ENCODE measurements around the gene ADAMTS16. TPM values are rescaled to one million over a fixed set of nuclear protein-coding genes. Genes with fewer than 3 reads are reported as not detected.

Gene ADAMTS16
- total RNA-seq, 1 donor from 2014 or later: 4.1 TPM

DNA sequence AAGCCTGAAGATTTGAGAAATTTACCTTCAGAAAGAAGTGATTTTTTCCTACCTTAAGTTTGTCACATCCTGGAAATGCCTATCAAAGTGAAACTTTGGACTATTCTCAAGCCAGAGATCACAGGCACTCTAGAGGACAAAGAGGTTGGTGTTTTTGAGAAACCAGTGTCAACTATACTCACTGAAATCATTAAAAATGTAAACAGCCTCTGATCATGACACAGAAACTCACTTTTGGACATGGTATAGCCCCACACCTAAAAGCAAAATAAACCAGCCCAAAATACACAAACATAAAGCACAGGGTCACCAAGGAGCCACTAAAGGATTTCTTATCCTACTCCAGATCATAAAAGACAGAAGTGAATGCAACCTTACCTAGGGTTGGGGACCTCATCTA lies 216.6 kb downstream of the ADAMTS16 start:
- Mint-ChIP-seq H3K27me3 (ENCODE audit: insufficient read depth, low read depth) (peaks cover 20% of the 10 kb centered on the region), H3K36me3 (peaks cover 1% of the 10 kb centered on the region), H3K4me1 (peaks cover 25% of the 10 kb centered on the region), H3K4me3 (no peak overlapping the region), H3K27ac (no peak overlapping the region), H3K9me3 (peaks cover 3% of the 10 kb centered on the region)
- no peaks in the 10 kb centered on the region for H3F3A ChIP-seq (ENCODE audit: low read depth)
- DNase-seq (ENCODE audit: low spot score): no peak
- H3K27me3 ChIP-seq: no peaks in the 10 kb centered on the region
- H3K9me3 ChIP-seq (ENCODE audit: low read depth): no peaks in the 10 kb centered on the region
- no peak overlapping the region for H3K9ac ChIP-seq
- TF ChIP-seq, protein P1, sequence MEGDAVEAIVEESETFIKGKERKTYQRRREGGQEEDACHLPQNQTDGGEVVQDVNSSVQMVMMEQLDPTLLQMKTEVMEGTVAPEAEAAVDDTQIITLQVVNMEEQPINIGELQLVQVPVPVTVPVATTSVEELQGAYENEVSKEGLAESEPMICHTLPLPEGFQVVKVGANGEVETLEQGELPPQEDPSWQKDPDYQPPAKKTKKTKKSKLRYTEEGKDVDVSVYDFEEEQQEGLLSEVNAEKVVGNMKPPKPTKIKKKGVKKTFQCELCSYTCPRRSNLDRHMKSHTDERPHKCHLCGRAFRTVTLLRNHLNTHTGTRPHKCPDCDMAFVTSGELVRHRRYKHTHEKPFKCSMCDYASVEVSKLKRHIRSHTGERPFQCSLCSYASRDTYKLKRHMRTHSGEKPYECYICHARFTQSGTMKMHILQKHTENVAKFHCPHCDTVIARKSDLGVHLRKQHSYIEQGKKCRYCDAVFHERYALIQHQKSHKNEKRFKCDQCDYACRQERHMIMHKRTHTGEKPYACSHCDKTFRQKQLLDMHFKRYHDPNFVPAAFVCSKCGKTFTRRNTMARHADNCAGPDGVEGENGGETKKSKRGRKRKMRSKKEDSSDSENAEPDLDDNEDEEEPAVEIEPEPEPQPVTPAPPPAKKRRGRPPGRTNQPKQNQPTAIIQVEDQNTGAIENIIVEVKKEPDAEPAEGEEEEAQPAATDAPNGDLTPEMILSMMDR (IDR thresholded peaks at IDR 0.05): no peak
- no peak for TF ChIP-seq EZH2 (IDR thresholded peaks at IDR 0.05)
- no peaks in the 10 kb centered on the region for H3K36me3 ChIP-seq
- no peak overlapping the region for H3K27ac ChIP-seq
- no peak overlapping the region for H3K4me3 ChIP-seq
- no peak overlapping the region for H3K4me2 ChIP-seq
- H3K79me2 ChIP-seq (ENCODE audit: low read depth): no peaks in the 10 kb centered on the region
- H4K20me1 ChIP-seq (ENCODE audit: low read depth): no peaks in the 10 kb centered on the region
- H2AFZ ChIP-seq (replicated peaks): no peak overlapping the region
- H3K4me1 ChIP-seq: peaks cover 21% of the 10 kb centered on the region

DNA sequence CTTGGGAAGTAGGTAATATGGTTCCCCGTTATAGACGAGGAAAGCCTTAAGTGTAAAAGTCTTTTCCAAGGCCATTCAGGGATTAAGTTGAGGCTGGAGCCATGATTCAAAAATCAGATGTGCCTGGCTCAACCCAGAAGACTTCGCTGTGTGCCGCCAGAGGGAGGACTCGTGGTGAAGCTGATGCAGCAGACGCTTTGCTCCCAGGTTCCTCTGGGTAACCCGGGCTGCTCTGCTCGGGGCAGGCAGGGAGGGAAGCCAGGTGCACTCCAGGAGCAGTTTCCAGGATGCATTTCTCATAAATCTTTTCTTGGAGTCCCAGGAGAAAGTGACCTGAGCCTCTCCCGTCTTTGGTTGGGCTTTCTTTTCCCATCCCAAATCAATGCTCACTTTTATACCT lies 219.5 kb downstream of the ADAMTS16 start:
- H3K9me3 ChIP-seq (ENCODE audit: low read depth): no peaks in the 10 kb centered on the region
- H3K79me2 ChIP-seq (ENCODE audit: low read depth): no peaks in the 10 kb centered on the region
- H3K27ac ChIP-seq: no peak overlapping the region
- no peaks in the 10 kb centered on the region for H4K20me1 ChIP-seq (ENCODE audit: low read depth)
- no peak for DNase-seq (ENCODE audit: low spot score)
- H2AFZ ChIP-seq (replicated peaks): no peak overlapping the region
- Mint-ChIP-seq H3K36me3 (peaks cover 1% of the 10 kb centered on the region), H3K27ac (no peak overlapping the region), H3K4me1 (peaks cover 24% of the 10 kb centered on the region), H3K9me3 (no peaks in the 10 kb centered on the region), H3K4me3 (no peak overlapping the region), H3K27me3 (ENCODE audit: insufficient read depth, low read depth) (peaks cover 23% of the 10 kb centered on the region)
- H3K4me2 ChIP-seq: no peak overlapping the region
- H3K4me3 ChIP-seq: no peak overlapping the region
- no peak for TF ChIP-seq EZH2phosphoT487 (IDR thresholded peaks at IDR 0.05)
- TF ChIP-seq, protein P1 (IDR thresholded peaks at IDR 0.05): no peak
- TF ChIP-seq EZH2 (IDR thresholded peaks at IDR 0.05): no peak
- H3K9ac ChIP-seq: no peak overlapping the region
- no peaks in the 10 kb centered on the region for H3F3A ChIP-seq (ENCODE audit: low read depth)
- no peaks in the 10 kb centered on the region for H3K36me3 ChIP-seq
- H3K27me3 ChIP-seq: no peaks in the 10 kb centered on the region
- peaks cover 19% of the 10 kb centered on the region for H3K4me1 ChIP-seq

DNA sequence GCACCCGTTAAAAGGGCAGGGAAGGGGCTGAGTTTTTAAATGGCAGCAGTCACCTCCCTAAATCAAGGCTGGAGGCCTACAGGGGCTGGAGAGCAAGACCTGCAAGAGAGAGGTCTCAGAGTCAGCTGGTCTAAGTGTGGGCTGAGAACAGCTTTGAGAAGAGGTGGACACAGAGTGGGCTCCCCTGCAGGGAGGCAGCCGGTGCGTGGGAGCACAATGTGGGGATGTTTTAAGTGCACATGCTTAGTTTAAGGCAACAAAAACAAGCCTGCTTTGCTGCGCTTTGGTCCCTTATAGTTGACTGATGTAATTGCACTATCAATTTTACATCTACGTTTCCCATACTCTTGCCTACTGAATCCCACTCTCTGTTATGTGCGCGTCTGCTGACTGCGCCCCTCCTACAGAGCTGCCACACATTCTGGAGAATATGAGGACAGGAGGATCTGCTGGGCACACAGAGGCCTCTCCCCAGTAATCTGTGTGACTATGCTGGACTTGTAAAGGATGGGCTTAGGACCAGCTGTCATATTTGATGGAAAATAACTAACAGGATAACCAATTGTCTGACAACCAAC lies 220.3 kb downstream of the ADAMTS16 start:
- Histone ChIP-seq H3K27ac (no peak overlapping the region), H3K9me3 (ENCODE audit: low read depth) (no peaks in the 10 kb centered on the region), H3K79me2 (ENCODE audit: low read depth) (no peaks in the 10 kb centered on the region), H3K36me3 (no peaks in the 10 kb centered on the region), H3K4me1 (peaks cover 27% of the 10 kb centered on the region), H2AFZ (replicated peaks) (no peak overlapping the region), H4K20me1 (ENCODE audit: low read depth) (no peaks in the 10 kb centered on the region), H3F3A (ENCODE audit: low read depth) (no peaks in the 10 kb centered on the region), H3K9ac (no peak overlapping the region), H3K27me3 (no peaks in the 10 kb centered on the region), H3K4me2 (peak overlapping the region; percentile 40), H3K4me3 (no peak overlapping the region)
- TF ChIP-seq EZH2 (IDR thresholded peaks at IDR 0.05) (no peak), EZH2phosphoT487 (IDR thresholded peaks at IDR 0.05) (no peak)
- TF ChIP-seq, protein P1 (IDR thresholded peaks at IDR 0.05): no peak
- H3K4me3 Mint-ChIP-seq: no peak overlapping the region
- H3K36me3 Mint-ChIP-seq: peaks cover 1% of the 10 kb centered on the region
- H3K27ac Mint-ChIP-seq: peak overlapping the region; percentile 82
- H3K27me3 Mint-ChIP-seq (ENCODE audit: insufficient read depth, low read depth): peaks cover 21% of the 10 kb centered on the region
- no peak for DNase-seq (ENCODE audit: low spot score)
- H3K9me3 Mint-ChIP-seq: no peaks in the 10 kb centered on the region
- H3K4me1 Mint-ChIP-seq: peaks cover 30% of the 10 kb centered on the region

All from neural progenitor cell (in vitro differentiated cells).